HG03432 (cell line): ENCODE data around the gene PTBP1.
"Not testable (repeated sequence)": the region's sequence is repeated elsewhere in the genome, so short reads cannot be mapped to it uniquely, and the experiment has no call there.

Experiments used
- ATAC-seq: cut with Tn5 transposase; IDR thresholded peaks from one replicate; pipeline ENCODE4 v1.9.1; 2021; ENCODE audit warnings: mild to moderate bottlenecking, moderate library complexity; ENCODE audit not compliant: unreplicated experiment

The PTBP1 gene

GRCh38 chr19:807627-808422, 10.6 kb downstream of the PTBP1 start:
- no peak for ATAC-seq

DNA sequence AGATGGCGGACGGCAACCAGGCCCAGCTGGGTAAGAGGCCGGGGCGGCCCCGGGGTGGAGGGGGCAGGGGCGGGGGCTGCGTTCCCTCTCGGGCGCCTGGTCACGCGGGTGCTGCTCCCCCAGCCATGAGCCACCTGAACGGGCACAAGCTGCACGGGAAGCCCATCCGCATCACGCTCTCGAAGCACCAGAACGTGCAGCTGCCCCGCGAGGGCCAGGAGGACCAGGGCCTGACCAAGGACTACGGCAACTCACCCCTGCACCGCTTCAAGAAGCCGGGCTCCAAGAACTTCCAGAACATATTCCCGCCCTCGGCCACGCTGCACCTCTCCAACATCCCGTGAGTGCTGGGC, 11.1 kb downstream of the PTBP1 start:
- ATAC-seq, result no peak

DNA sequence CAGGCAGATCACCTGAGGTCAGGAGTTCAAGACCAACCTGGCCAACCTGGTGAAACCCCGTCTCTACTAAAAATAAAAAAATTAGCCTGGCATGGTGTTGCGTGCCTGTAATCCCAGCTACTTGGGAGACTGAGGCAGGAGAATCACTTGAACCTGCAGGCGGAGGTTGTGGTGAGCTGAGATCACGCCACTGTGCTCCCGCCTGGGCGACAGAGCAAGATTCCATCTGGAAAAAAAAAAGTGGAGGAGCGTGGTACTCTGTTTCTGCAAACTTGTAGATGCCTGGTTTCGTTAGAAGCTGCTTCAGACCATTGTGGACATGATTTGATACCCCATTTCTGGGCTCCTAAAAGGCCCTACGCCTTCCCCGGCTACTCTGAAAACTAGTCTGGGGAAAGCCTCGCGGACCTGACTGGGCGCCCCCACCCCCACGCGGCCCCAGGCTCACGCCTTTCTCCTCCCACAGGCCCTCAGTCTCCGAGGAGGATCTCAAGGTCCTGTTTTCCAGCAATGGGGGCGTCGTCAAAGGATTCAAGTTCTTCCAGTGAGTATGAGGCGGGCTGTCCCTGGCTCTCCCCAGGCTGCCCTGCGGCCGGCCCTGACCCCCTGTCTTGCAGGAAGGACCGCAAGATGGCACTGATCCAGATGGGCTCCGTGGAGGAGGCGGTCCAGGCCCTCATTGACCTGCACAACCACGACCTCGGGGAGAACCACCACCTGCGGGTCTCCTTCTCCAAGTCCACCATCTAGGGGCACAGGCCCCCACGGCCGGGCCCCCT, 13.0 kb downstream of the PTBP1 start:
- ATAC-seq, result no peak

DNA sequence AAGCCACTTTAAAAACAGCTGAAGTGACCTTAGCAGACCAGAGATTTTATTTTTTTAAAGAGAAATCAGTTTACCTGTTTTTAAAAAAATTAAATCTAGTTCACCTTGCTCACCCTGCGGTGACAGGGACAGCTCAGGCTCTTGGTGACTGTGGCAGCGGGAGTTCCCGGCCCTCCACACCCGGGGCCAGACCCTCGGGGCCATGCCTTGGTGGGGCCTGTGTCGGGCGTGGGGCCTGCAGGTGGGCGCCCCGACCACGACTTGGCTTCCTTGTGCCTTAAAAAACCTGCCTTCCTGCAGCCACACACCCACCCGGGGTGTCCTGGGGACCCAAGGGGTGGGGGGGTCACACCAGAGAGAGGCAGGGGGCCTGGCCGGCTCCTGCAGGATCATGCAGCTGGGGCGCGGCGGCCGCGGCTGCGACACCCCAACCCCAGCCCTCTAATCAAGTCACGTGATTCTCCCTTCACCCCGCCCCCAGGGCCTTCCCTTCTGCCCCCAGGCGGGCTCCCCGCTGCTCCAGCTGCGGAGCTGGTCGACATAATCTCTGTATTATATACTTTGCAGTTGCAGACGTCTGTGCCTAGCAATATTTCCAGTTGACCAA, 13.7 kb downstream of the PTBP1 start:
- no peak for ATAC-seq

DNA sequence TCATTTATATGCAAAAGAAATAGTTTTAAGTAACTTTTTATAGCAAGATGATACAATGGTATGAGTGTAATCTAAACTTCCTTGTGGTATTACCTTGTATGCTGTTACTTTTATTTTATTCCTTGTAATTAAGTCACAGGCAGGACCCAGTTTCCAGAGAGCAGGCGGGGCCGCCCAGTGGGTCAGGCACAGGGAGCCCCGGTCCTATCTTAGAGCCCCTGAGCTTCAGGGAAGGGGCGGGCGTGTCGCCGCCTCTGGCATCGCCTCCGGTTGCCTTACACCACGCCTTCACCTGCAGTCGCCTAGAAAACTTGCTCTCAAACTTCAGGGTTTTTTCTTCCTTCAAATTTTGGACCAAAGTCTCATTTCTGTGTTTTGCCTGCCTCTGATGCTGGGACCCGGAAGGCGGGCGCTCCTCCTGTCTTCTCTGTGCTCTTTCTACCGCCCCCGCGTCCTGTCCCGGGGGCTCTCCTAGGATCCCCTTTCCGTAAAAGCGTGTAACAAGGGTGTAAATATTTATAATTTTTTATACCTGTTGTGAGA, 14.3 kb downstream of the PTBP1 start:
- ATAC-seq, result no peak

- no peak for ATAC-seq
Measured at GRCh38 chr19:812049-812746, 14.9 kb downstream of the PTBP1 start.

- ATAC-seq, result no peak
Measured at GRCh38 chr19:812747-813218, 15.5 kb downstream of the PTBP1 start.

DNA sequence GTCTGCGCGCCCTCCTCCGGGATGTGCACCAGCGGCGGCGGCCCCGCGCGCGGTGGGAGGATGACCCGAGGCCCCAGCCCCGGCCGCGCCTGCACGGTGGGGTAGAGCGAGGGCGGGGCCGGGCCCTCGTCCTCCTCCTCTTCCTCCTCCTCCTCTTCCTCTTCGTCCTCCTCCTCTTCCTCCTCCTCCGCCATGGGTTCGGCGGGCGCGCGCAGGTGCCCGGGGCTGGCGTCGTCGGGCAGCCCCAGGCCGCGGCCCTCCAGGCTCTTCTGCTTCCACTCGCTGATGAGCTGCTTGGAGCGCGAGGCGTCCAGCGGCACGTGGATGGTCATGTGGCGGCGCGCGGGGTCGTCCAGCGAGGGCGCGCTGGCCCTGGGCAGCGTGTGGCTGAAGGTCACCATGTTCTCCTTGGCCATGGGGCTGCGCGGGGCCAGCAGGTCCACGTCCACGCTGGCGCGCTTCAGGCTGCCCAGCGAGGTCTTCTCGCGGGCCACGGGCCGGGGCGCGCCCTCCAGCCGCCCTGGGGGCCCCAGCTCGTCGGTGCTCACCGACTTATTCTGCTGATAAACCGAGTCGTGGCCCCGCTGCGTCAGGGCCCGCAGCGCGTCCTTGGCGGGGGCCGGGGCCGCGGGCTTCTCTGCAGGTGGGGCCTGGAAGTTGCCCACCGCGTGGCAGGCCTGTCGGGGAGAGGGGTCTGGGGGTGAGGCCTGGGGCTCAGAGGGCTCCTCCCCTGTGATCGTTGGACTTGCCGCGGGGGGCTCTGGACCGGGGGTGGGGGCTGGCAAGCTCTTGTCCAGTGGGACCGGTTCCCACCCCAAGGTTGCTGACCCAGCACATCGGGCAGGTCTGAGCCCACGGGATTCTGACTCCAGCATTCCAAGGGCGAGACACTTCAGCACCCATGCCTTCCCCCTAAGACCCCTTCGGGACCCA, 16.2 kb downstream of the PTBP1 start:
- no peak for ATAC-seq

DNA sequence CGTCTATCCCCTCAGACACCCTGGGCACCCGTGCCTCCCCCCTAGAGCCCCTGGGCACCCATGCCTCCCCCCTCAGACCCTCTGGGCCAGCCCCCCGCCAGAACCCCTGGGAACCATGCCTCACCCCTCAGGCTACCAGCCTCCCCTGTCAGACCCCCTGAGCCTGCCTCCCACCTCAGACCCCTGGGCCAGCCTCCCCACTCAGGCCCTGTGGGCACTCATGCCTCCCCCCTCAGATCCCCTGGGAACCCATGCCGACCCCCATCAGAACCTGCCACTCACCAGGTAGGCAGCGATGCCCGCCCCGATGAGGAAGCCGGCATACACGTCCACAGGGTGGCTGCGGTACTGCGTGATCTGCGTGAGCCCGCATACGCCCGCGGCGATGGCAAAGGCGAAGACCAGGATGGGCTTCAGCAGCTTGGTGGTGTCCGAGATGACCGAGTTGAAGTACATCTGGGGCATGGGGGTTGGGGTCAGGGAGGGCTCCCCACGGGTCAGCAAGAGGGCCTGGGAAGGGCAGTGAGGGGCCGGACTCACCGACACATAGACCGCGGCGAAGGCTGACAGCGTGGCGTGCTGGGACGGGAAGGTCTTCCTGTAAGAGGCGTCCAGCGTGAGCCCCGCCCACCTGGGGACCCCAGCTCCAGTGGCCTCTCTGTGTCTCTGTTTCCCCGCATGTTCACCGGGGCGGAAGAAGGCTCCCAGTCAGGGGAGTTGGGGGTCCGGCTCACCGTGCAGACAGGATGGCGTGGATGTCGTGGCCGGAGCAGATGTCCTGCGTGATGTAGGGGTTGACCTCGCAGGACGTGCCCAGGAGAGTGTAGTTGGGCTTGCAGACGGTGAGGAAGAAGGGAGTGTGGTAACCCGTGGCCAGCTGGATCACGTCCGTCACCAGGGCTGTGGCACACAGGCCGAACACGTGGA, 17.2 kb downstream of the PTBP1 start:
- ATAC-seq, result no peak

DNA sequence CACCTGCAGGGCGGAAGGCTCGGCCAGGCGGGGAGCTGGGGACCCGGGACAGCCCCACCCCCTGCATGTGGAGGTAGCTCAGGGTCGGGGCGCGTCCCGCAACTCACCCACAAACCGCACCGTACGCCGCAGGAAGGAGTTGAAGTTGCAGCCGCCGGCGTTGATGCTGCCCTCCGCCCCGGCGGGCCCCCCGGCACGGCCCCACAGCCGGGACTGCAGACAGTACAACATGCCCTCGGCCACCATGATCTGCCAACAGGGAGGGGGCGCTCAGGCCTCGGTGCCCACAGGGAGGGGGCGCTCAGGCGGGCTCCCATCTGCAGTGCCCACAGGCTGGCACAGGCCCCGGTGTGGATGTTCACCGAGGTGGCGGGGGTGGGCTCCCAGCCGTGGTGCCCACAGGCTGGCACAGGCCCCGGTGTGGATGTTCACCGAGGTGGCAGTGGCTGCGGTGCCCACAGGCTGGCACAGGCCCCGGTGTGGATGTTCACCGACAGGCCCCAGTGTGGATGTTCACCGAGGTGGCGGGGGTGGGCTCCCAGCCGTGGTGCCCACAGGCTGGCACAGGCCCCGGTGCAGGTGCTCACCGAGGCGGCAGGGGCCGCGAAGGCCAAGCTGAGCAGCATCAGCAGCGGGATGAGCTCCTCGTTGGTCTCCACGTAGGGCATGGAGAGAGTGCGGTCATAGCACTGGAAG, 18.0 kb downstream of the PTBP1 start:
- ATAC-seq, result no peak

DNA sequence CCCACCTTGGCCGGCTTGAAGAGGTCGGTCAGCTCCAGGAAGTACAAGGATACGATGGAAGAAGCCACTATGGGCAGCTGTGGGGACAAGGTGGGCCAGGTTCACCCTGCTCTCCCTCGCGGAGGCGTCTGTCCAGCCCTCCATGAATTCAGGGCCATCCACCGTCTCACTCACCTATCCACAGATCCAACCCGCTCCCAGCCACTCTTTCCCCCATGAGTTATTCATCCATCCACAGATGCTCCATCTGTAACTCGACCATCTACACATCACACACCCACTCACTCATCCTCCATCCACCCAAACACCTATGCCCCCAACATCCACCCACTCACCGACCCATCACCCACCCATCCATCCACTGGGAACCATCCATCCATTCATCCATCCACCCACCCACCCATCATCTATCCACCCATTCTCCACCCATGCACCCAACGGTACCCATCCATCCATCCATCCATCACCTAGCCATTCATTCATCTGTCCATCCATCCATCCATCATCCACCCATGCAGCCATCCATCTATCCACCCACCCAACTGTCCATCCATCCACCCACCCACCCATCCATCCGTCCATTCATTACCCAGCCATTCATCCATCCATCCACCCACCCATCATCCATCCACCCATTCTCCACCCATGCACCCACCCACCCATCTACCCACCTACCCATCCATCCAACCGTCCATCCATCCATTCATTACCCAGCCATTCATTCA, 18.7 kb downstream of the PTBP1 start:
- ATAC-seq, result no peak

DNA sequence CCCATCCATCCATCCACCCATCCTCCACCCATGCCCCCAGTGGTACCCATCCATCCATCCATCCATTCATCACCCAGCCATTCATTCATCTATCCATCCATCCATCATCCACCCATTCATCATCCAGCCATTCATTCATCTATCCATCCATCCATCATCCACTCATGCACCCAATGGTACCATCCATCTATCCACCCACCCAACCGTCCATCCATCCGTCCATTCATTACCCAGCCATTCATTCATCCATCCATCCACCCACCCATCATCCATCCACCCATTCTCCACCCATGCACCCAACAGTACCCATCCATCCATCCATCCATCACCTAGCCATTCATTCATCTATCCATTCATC, 19.2 kb downstream of the PTBP1 start:
- ATAC-seq, result no peak

GRCh38 chr19:820212-820611, 23.0 kb downstream of the PTBP1 start:
- ATAC-seq, result not testable (repeated sequence)

DNA sequence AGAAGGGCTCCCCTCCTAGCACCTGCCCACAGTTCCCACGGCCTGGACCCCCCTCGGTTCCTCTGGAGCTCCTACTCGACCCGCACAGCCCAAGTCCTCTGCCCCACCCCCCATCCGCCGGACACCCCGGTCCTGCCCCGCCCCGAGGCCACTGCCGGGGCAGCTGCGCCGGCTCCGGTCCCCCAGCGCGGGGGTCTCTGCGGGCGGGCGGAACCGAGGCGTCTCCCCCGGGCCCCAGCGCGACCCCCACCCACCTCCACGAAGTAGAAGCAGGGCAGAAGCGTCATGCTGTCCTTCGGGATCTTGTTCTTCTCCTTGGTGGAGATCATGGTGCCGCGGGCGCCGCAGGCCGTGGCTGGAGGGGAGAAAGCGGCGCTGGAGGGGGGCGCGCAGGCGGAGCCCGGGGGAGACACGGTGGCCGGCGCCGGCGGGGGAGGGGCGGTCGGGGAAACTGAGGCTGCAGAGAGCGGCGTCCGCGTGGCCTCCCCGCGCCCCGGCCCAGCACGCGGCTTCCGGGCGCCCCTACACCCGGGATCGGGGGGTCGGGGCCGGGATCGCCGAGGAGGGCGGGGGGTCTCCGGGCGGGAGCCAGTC, 24.1 kb downstream of the PTBP1 start:
- ATAC-seq, result no peak

DNA sequence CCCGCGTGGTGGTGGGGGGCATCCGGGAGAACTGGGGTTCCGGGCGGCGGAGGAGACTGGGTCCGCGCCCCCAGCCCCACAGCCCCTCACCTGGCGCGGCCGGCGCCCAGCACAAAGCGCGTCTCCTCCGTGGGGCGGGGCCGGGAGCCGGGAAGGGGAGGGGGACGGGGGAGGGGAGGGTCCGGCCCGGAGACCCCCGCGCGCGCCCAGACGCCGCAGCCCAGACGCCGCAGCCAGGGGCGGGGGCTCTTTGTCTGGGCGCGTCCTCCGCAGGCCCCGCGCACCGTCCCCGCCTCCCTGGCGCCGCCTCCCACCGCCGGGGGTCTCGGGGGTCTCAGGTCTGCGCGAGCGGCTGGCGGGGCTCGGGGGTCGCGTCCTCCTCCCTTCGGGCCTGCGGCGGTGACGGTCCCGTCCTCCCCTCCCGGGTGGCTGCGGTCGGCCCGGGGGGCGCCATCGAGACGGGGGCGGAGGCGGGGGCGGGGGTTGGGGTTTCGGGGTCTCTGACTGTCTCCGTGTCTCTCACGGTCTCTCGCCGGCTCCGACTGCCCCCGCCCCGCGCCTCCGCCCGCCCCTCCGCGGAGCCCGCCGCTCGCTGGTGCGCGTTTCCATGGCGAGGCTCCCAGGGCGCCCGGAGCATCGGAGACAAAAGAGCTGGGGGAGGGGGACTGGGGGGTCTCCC, 24.7 kb downstream of the PTBP1 start, which contains the start of gene PLPPR3:
PLPPR3 (minus strand) TSS at position 131 of the 679 bp plus-strand sequence. CDS start 396 bp downstream, outside the sequence.
- no peak for ATAC-seq

DNA sequence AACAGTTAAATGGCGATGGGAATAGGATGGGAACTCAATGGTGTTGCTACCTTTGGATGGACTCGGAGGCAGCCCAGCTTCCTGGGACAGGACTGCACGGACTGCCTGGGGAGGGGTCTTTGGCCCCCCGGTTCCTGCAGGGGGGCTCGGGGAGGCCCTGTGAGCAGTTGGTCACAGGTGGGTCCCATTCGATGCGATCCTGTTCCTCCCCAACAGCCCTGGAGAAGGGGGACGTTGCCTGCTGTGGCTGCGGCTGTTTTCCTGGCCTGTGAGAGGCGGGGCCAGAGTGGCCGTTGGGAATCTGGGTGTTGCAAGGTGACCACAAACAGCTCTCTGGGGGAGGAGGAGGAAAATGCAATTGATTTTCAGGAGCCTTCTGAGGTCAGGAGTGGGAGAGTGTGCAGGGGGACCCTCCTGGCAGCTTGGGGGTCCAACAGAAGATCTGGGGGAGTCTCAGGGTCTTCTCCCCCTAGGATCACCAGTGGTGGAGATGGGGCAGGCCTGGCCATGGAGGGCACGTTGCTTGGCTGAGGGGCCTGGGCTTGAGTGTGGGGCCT, 26.4 kb downstream of the PTBP1 start:
- no peak for ATAC-seq
